ENCODE measurements around the gene FMN2. TPM values are rescaled to one million over a fixed set of nuclear protein-coding genes. Genes with fewer than 3 reads are reported as not detected.
A peak's percentile ranks its signal among the peaks of the same experiment; 100 is the strongest.

FMN2 gene
- total RNA-seq, 4 donors from 2014 or later, result 3.6 to 35.5 (median 5.6) TPM

DNA sequence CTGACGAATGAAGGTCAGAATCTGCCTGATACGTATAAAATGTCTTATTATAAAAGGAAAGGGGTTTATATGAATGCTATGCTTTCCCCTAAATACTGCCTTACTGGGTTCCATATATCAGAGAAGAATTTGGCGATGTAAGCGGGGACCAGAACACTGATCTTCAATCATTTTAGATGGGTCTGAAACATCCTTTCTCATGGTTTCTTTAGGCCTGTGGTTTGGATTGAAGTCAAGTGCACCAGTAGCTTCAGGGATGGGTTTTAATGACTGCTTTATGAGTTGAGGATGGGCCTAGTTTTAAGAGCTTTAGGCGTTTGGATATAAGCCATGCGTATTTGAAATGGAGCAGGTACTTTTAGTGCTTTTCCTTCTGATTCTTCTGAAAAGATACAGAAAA lies 6.9 kb downstream of the FMN2 start:
- DNase-seq, result no peak
- Histone ChIP-seq H3K27ac (peak overlapping the region in 2 of 4 donors; percentile 11 to 26), H3K9me3 (no peaks in the 10 kb centered on the region), H3K4me3 (no peak overlapping the region), H3K4me1 (peaks cover 0 to 3% (median under 1%) of the 10 kb centered on the region in 4 donors), H3K27me3 (peaks cover 14% of the 10 kb centered on the region), H3K36me3 (no peaks in the 10 kb centered on the region)
- TF ChIP-seq, protein P1, sequence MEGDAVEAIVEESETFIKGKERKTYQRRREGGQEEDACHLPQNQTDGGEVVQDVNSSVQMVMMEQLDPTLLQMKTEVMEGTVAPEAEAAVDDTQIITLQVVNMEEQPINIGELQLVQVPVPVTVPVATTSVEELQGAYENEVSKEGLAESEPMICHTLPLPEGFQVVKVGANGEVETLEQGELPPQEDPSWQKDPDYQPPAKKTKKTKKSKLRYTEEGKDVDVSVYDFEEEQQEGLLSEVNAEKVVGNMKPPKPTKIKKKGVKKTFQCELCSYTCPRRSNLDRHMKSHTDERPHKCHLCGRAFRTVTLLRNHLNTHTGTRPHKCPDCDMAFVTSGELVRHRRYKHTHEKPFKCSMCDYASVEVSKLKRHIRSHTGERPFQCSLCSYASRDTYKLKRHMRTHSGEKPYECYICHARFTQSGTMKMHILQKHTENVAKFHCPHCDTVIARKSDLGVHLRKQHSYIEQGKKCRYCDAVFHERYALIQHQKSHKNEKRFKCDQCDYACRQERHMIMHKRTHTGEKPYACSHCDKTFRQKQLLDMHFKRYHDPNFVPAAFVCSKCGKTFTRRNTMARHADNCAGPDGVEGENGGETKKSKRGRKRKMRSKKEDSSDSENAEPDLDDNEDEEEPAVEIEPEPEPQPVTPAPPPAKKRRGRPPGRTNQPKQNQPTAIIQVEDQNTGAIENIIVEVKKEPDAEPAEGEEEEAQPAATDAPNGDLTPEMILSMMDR (IDR thresholded peaks at IDR 0.05), result no peak
- TF ChIP-seq POLR2AphosphoS5 (IDR thresholded peaks at IDR 0.05), result no peak
- TF ChIP-seq POLR2A (IDR thresholded peaks at IDR 0.05), result no peak
- no peak for TF ChIP-seq EP300 (IDR thresholded peaks at IDR 0.05; ENCODE audit: low read depth)
- in situ Hi-C loops (cut with MboI; ENCODE audit: low pct_ligation_motif_present in 1 of 4, low pct_unique_long_range_greater_than_20kb in 1 of 4, low sequenced_read_pairs in 3 of 4) (no loop called here), intact Hi-C loops (cut with DNase I; ENCODE audit: low total_unique reads) (no loop called here)
- 77 to 88% methylated on average over 5 to 6 of the region's 6 CpGs for WGBS, 2 donors (ENCODE audit: low coverage in 1 of 2)

DNA sequence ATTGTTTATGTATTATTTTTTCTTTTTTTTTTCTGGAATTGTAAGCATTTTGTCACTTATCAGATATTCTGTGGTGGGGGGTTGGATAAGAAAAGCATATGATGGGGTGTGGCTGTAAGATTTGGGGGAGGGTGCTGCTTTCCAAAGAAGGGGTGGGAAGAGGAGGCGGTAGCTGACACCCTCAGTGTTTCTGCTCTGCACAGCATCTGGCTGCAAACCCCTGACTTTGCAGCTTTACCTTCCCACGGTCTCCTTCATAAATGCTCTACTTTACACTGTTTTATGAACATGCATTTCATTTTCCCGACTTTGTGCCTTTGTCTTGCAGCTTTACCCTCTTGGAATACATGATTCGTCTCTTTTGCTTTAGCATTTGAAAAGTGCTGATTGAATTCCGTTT lies 7.6 kb downstream of the FMN2 start:
- in situ Hi-C loops (cut with MboI; ENCODE audit: low pct_ligation_motif_present in 1 of 4, low pct_unique_long_range_greater_than_20kb in 1 of 4, low sequenced_read_pairs in 3 of 4), result no loop called here
- no peak for TF ChIP-seq POLR2A (IDR thresholded peaks at IDR 0.05)
- no peak for TF ChIP-seq POLR2AphosphoS5 (IDR thresholded peaks at IDR 0.05)
- TF ChIP-seq, protein P1 (IDR thresholded peaks at IDR 0.05), result no peak
- Histone ChIP-seq H3K4me3 (no peak overlapping the region), H3K4me1 (no peaks in the 10 kb centered on the region), H3K36me3 (no peaks in the 10 kb centered on the region), H3K9me3 (no peaks in the 10 kb centered on the region), H3K27me3 (peaks cover 6% of the 10 kb centered on the region), H3K27ac (peak overlapping the region in 3 of 4 donors; percentile 11 to 43 (median 28))
- intact Hi-C loops (cut with DNase I; ENCODE audit: low total_unique reads), result no loop called here
- WGBS, 2 donors (ENCODE audit: low coverage in 1 of 2), result 48 to 58% methylated on average over 3 to 5 of the region's 5 CpGs
- no peak for DNase-seq

GRCh38 chr1:240099748-240100147 lies 8.1 kb downstream of the FMN2 start:
- Histone ChIP-seq H3K27ac (peak overlapping the region in 3 of 4 donors; percentile 11 to 43 (median 28)), H3K36me3 (no peaks in the 10 kb centered on the region), H3K9me3 (no peaks in the 10 kb centered on the region), H3K27me3 (peaks cover 5% of the 10 kb centered on the region), H3K4me1 (no peaks in the 10 kb centered on the region), H3K4me3 (no peak overlapping the region)
- no peak for DNase-seq
- intact Hi-C loops (cut with DNase I; ENCODE audit: low total_unique reads) (no loop called here), in situ Hi-C loops (cut with MboI; ENCODE audit: low pct_ligation_motif_present in 1 of 4, low pct_unique_long_range_greater_than_20kb in 1 of 4, low sequenced_read_pairs in 3 of 4) (no loop called here)
- TF ChIP-seq, protein P1 (IDR thresholded peaks at IDR 0.05), result no peak
- no peak for TF ChIP-seq POLR2A (IDR thresholded peaks at IDR 0.05)
- TF ChIP-seq POLR2AphosphoS5 (IDR thresholded peaks at IDR 0.05), result no peak
- no peak for TF ChIP-seq EP300 (IDR thresholded peaks at IDR 0.05; ENCODE audit: low read depth)
- WGBS, 2 donors (ENCODE audit: low coverage in 1 of 2), result 63 to 70% methylated on average over 3 of the region's 3 CpGs

GRCh38 chr1:240100371-240100934 lies 8.8 kb downstream of the FMN2 start:
- intact Hi-C loops (cut with DNase I; ENCODE audit: low total_unique reads), result no loop called here
- TF ChIP-seq, protein P1 (IDR thresholded peaks at IDR 0.05), result no peak
- TF ChIP-seq POLR2A (IDR thresholded peaks at IDR 0.05) (no peak), EP300 (IDR thresholded peaks at IDR 0.05; ENCODE audit: low read depth) (no peak), POLR2AphosphoS5 (IDR thresholded peaks at IDR 0.05) (no peak)
- no peaks in the 10 kb centered on the region for H3K9me3 ChIP-seq

More at GRCh38 chr1:240100371-240100934, 8.8 kb downstream of the FMN2 start:
- in situ Hi-C loops (cut with MboI; ENCODE audit: low pct_ligation_motif_present in 1 of 4, low pct_unique_long_range_greater_than_20kb in 1 of 4, low sequenced_read_pairs in 3 of 4), result no loop called here
- WGBS, 2 donors (ENCODE audit: low coverage in 1 of 2), result 60 to 71% methylated on average over 1 of the region's 1 CpG
- Histone ChIP-seq H3K27me3 (peaks cover 5% of the 10 kb centered on the region), H3K27ac (peak overlapping the region in 3 of 4 donors; percentile 11 to 43 (median 14)), H3K4me3 (no peak overlapping the region), H3K36me3 (no peaks in the 10 kb centered on the region), H3K4me1 (no peaks in the 10 kb centered on the region)
- DNase-seq, result no peak
